Measurements from ENCODE around the gene FASLG. TPM values are rescaled to one million over a fixed set of nuclear protein-coding genes. Genes with fewer than 3 reads are reported as not detected.
"Not testable (repeated sequence)": the region's sequence is repeated elsewhere in the genome, so short reads cannot be mapped to it uniquely, and the experiment has no call there.

FASLG gene
- total RNA-seq, 1 donor = not detected

DNA sequence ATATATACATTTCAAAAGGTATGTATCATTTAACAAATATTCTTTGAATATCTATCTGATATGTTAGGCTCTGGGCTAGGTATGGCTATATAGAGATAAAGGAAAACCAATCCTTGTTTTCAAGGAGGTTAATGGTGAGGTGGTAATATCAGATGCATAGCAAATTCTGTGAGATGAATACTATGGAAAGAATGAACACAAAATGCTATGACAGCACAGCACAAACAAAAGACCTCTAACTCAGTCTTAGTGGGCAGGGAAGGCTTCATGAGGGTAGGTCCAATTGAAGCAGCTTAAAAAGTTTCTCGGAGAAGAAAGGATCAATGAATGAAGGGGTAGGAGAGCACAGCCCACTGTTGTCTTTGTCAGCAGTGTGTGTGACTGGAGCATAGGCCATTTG lies 27.2 kb downstream of the FASLG start:
- TF ChIP-seq, protein P1, sequence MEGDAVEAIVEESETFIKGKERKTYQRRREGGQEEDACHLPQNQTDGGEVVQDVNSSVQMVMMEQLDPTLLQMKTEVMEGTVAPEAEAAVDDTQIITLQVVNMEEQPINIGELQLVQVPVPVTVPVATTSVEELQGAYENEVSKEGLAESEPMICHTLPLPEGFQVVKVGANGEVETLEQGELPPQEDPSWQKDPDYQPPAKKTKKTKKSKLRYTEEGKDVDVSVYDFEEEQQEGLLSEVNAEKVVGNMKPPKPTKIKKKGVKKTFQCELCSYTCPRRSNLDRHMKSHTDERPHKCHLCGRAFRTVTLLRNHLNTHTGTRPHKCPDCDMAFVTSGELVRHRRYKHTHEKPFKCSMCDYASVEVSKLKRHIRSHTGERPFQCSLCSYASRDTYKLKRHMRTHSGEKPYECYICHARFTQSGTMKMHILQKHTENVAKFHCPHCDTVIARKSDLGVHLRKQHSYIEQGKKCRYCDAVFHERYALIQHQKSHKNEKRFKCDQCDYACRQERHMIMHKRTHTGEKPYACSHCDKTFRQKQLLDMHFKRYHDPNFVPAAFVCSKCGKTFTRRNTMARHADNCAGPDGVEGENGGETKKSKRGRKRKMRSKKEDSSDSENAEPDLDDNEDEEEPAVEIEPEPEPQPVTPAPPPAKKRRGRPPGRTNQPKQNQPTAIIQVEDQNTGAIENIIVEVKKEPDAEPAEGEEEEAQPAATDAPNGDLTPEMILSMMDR (IDR thresholded peaks at IDR 0.05; ENCODE audit: insufficient read depth, low read length) = no peak
- no peak for DNase-seq (ENCODE audit: low read depth)
- no peak overlapping the region for H3K4me3 ChIP-seq (ENCODE audit: low read depth, low read length)

- H3K4me3 ChIP-seq (ENCODE audit: low read depth, low read length); DNase-seq (ENCODE audit: low read depth): not testable (repeated sequence)
Measured at GRCh38 chr1:172688428-172689085, 29.7 kb downstream of the FASLG start.

DNA sequence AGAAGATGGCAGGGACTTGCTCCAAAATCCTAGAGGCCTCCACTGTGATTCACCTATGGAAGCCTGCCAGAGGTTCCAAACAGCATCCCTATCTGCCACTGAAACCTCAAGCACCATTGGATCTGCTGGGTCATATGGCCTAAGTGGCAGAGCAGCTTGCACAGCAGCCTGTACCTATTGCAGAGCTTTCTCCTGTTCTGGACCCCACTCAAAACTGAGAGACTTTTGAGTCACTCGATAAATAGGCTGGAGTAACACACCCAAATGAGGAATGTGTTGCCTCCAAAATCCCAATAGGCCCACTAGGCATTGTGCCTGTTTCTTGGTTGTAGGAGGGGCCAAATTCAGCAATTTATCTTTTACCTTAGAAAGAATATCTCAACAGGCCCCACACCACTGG lies 32.0 kb downstream of the FASLG start:
- DNase-seq (ENCODE audit: low read depth) = peak; percentile 54
- not testable (repeated sequence) for H3K4me3 ChIP-seq (ENCODE audit: low read depth, low read length)

DNA sequence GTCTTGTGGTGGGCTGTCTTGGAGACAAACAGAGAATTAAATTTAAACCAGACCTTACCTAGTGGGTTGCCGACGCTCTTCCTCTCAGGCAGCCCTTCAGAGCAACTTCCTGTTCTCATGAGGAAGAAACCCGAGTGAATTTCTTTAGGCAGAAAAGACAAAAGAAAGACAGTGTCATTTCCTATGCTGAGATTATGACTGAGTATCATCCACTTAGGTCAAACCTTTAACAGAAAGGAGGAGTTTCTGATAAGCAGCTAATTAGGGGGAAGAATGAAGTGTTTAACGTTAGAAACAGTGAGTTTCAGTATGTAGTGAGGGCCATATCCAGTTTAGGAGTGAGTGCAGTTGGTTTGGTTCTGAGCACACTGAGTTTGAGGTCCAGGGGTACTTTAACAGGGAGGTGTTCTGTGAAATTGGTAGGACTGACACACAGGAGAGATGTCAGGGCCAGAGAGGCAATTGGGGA lies 38.7 kb downstream of the FASLG start:
- DNase-seq (ENCODE audit: low read depth) = no peak
- TF ChIP-seq, protein P1 (IDR thresholded peaks at IDR 0.05; ENCODE audit: insufficient read depth, low read length) = no peak
- no peak overlapping the region for H3K4me3 ChIP-seq (ENCODE audit: low read depth, low read length)

DNA sequence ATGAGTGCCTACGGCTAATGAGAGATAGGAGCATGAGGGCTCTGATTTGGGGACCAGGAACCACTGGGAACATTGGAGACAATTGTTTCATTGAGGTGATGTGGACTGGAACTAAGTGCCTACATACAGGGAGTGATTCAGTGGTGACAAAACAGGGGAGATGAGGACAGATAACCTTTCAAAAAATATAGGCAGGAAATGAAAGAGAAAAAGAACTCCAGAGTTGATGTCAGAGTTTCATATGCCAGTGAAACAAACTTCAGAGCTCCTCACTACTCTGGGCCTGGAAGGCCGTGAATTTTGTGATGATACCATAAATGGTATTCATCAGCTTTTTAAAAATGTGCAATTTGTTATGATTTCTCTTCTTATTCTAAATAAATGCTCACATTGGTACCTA lies 39.3 kb downstream of the FASLG start:
- TF ChIP-seq, protein P1 (IDR thresholded peaks at IDR 0.05; ENCODE audit: insufficient read depth, low read length) = no peak
- DNase-seq (ENCODE audit: low read depth) = no peak
- no peak overlapping the region for H3K4me3 ChIP-seq (ENCODE audit: low read depth, low read length)

DNA sequence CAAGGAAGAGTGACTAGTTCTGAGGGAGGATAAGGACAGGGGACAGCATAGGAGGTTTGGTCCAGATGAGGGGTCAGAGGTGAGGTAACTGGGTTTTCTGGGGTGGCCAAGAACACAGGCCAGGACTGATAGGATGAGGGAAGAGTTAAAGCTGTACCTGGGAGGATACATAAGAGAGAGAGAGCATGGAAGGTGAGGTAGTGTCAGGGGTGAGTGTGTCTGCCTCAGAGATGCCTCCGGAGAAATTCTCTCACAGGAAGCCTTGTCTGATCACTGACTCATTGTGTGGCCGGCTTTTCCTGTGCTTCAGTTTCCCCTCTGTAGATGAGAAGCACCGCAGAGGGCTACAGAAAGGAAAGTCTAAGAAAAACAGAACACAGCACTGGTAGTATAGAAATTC lies 40.2 kb downstream of the FASLG start:
- H3K4me3 ChIP-seq (ENCODE audit: low read depth, low read length) = no peak overlapping the region
- TF ChIP-seq, protein P1 (IDR thresholded peaks at IDR 0.05; ENCODE audit: insufficient read depth, low read length) = no peak
- DNase-seq (ENCODE audit: low read depth) = peak; percentile 22

GRCh38 chr1:172699695-172700227 lies 40.9 kb downstream of the FASLG start:
- H3K4me3 ChIP-seq (ENCODE audit: low read depth, low read length) = no peak overlapping the region
- TF ChIP-seq, protein P1 (IDR thresholded peaks at IDR 0.05; ENCODE audit: insufficient read depth, low read length) = no peak
- peak; percentile 35 for DNase-seq (ENCODE audit: low read depth)

DNA sequence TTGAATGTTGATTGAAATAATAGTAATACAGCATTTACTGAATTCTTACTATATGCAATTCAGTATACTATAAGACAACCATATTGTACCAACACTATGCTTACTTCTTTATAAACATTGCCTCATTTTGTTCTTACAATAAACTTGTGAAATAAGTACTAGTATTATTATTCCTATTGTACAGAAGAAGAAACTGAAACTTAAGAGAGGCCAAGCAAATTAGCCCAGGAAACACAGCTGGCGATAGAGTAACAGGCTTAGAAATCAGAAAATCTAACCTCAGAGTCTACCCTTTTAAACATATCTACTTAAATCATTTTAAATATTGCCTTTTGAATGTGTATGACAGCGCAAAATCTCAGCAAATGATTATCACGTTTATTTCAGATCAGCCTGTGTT lies 41.7 kb downstream of the FASLG start:
- no peak overlapping the region for H3K4me3 ChIP-seq (ENCODE audit: low read depth, low read length)
- DNase-seq (ENCODE audit: low read depth) = no peak
- TF ChIP-seq, protein P1 (IDR thresholded peaks at IDR 0.05; ENCODE audit: insufficient read depth, low read length) = no peak

Data from fibroblast of the aortic adventitia (primary cell).